ENCODE data around the gene TNNC1.

The TNNC1 gene

DNA sequence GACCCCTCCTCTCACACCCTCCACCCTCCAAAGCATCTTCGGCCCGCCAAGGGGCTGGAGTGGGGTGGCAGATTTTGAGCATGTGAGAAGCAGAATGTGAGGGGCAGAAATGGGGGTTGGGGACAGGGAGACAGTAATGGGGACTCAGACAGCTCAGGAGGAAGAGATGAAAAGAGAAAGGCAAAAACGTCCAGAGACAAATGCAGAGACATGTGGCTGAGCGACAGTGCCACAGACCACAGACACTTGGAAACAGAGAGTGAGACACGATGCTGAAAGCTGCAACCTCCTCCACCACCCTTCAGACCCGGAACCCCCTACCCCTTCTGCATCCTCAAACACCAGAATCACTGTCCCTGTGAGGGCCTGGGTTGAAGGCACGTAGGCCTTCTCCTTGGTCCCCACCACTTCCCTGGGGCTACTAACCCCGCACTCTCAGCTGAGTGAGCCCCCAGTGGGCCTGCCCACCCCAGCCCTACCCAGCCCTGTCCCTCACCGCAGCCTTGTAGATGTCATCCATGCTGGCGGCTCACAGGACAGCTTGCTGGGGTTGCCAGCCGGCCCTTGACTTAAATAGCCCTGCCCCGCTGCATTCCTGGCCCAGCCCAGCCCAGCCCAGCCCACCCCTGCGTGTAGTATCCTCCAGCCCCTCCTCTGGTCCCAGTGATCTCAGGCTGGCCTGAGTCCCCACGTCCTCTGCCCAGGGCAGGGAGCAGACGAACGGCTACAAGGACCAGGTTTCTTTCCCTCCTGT, at the start of gene TNNC1:
TSS of gene TNNC1 (minus strand) at position 546 of the 754 bp plus-strand sequence. CDS start at position 520, 26 bp downstream.
- Histone ChIP-seq H3K4me1 (ENCODE audit: control insufficient read depth, insufficient read depth, low read length) (peaks cover 5% of the 10 kb centered on the region), H3K9me3 (ENCODE audit: control insufficient read depth, insufficient read depth, low read length) (no peaks in the 10 kb centered on the region), H3K27me3 (ENCODE audit: control insufficient read depth, insufficient read depth, low read length) (no peaks in the 10 kb centered on the region), H3K9ac (ENCODE audit: low read depth, low read length) (no peak within 1 kb of the TSS), H3K36me3 (ENCODE audit: control insufficient read depth, insufficient read depth, low read length) (peaks cover 4% of the 10 kb centered on the region), H3K4me3 (ENCODE audit: low read depth, low read length) (no peak within 1 kb of the TSS)

- no peak overlapping the region for H3K4me3 ChIP-seq (ENCODE audit: low read depth, low read length)
- no peaks in the 10 kb centered on the region for H3K27me3 ChIP-seq (ENCODE audit: control insufficient read depth, insufficient read depth, low read length)
- H3K4me1 ChIP-seq (ENCODE audit: control insufficient read depth, insufficient read depth, low read length) = no peaks in the 10 kb centered on the region
- no peaks in the 10 kb centered on the region for H3K9me3 ChIP-seq (ENCODE audit: control insufficient read depth, insufficient read depth, low read length)
- H3K9ac ChIP-seq (ENCODE audit: low read depth, low read length) = peak overlapping the region; percentile 8
- no peaks in the 10 kb centered on the region for H3K36me3 ChIP-seq (ENCODE audit: control insufficient read depth, insufficient read depth, low read length)
Observed at GRCh38 chr3:52502808-52503350, 49.0 kb upstream of the TNNC1 start.

GRCh38 chr3:52502001-52502400, 48.2 kb upstream of the TNNC1 start:
- H3K9me3 ChIP-seq (ENCODE audit: control insufficient read depth, insufficient read depth, low read length) = no peaks in the 10 kb centered on the region
- no peak overlapping the region for H3K4me3 ChIP-seq (ENCODE audit: low read depth, low read length)
- H3K27me3 ChIP-seq (ENCODE audit: control insufficient read depth, insufficient read depth, low read length) = no peaks in the 10 kb centered on the region
- H3K9ac ChIP-seq (ENCODE audit: low read depth, low read length) = no peak overlapping the region
- no peaks in the 10 kb centered on the region for H3K4me1 ChIP-seq (ENCODE audit: control insufficient read depth, insufficient read depth, low read length)
- H3K36me3 ChIP-seq (ENCODE audit: control insufficient read depth, insufficient read depth, low read length) = no peaks in the 10 kb centered on the region

GRCh38 chr3:52501046-52501445, 47.2 kb upstream of the TNNC1 start:
- Histone ChIP-seq H3K9me3 (ENCODE audit: control insufficient read depth, insufficient read depth, low read length) (no peaks in the 10 kb centered on the region), H3K4me3 (ENCODE audit: low read depth, low read length) (no peak overlapping the region)

DNA sequence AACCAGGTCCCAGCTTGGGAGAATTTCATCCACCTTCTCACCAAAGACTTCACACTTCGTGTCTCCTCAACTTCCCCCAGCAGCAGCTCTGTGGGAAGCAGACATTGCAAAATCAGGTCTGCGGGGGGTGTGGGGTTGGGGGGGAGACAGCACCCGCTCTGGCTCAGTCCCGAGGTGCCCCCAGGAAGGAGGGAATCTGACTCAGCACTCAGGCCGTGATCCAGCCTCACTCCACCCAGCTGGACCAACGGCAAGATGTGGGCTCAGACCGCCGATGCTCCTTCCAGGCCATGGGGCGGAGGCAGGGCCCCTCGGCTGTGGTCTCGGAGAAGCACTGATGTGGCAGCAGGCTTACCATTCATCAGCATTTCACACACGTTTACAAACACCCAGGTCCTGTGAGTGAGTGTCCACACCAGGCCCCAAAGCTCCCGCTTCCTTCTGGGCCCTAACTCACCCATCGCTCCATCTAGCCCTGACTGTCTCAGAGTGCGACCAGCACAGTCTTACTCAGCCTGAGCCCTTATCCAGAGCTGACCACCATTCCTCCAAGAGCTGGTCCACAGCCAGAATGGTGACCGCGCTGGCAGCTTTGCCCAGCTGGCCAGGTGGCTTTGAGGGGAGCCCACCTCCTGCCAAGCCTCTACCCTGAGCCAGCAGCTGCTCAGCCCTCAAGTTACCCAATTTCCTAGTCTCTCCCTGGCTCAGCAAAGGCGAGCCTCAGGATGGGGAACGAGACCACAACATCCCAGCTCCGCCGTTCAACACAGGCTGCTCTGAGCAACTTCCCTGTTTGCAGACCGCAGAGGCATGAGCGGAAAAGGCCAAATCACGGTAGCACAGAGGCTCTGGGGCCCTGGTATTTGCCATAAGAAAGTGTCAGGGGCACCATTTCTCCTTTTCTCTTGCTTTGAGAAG, 44.6 kb upstream of the TNNC1 start:
- H3K4me3 ChIP-seq (ENCODE audit: low read depth, low read length) = no peak overlapping the region
- H3K36me3 ChIP-seq (ENCODE audit: control insufficient read depth, insufficient read depth, low read length) = peaks cover under 1% of the 10 kb centered on the region
- no peaks in the 10 kb centered on the region for H3K27me3 ChIP-seq (ENCODE audit: control insufficient read depth, insufficient read depth, low read length)
- H3K9ac ChIP-seq (ENCODE audit: low read depth, low read length) = no peak overlapping the region
- H3K9me3 ChIP-seq (ENCODE audit: control insufficient read depth, insufficient read depth, low read length) = no peaks in the 10 kb centered on the region
- H3K4me1 ChIP-seq (ENCODE audit: control insufficient read depth, insufficient read depth, low read length) = no peaks in the 10 kb centered on the region

More at GRCh38 chr3:52501046-52501445, 47.2 kb upstream of the TNNC1 start:
- Histone ChIP-seq H3K27me3 (ENCODE audit: control insufficient read depth, insufficient read depth, low read length) (no peaks in the 10 kb centered on the region), H3K36me3 (ENCODE audit: control insufficient read depth, insufficient read depth, low read length) (no peaks in the 10 kb centered on the region), H3K9ac (ENCODE audit: low read depth, low read length) (no peak overlapping the region), H3K4me1 (ENCODE audit: control insufficient read depth, insufficient read depth, low read length) (no peaks in the 10 kb centered on the region)

DNA sequence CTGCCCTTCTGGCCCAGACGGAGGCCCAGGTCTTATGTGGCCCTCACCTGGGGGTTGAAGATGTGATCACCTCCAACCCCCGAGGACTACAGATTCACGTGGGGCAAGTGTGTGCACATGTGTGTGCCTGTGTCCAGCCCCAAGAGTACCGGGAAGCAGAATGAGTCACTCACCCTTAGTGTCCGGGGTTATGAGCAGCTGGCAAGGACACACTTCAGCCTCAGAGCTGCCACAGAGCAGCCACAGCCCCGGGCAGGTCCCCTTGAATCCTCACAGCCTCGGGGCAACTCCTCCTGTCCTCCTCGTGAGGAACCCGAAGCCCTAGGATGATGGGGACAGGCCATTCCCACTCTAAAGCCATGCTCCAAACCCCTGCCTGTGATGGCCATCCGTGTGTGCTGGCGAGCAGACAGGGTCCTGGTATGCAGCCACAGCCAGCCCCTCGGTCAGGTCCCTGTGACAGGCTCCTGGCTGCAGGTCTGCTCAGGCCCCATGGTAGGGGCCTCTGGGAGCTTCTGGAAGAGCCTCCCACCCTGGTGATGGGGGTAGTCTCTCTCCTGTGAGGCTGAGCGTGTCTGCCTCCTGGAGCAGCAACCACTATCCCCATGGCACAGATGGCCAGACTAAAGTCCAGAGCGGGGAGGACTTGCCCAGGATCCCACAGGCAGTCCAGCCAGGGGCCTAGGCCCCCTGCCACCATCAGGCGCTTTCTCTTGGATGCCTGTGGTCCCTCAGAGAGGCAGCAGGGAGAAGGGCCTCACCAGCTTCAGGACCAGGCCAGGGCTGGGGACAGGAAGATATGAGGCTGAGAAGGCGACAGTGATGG, 42.1 kb upstream of the TNNC1 start:
- H3K36me3 ChIP-seq (ENCODE audit: control insufficient read depth, insufficient read depth, low read length) = peaks cover 22% of the 10 kb centered on the region
- no peaks in the 10 kb centered on the region for H3K4me1 ChIP-seq (ENCODE audit: control insufficient read depth, insufficient read depth, low read length)
- no peaks in the 10 kb centered on the region for H3K9me3 ChIP-seq (ENCODE audit: control insufficient read depth, insufficient read depth, low read length)
- no peaks in the 10 kb centered on the region for H3K27me3 ChIP-seq (ENCODE audit: control insufficient read depth, insufficient read depth, low read length)
- no peak overlapping the region for H3K4me3 ChIP-seq (ENCODE audit: low read depth, low read length)
- H3K9ac ChIP-seq (ENCODE audit: low read depth, low read length) = no peak overlapping the region

- H3K9ac ChIP-seq (ENCODE audit: low read depth, low read length) = no peak within 1 kb of the TSS
- H3K36me3 ChIP-seq (ENCODE audit: control insufficient read depth, insufficient read depth, low read length) = peaks cover 32% of the 10 kb centered on the region
- H3K27me3 ChIP-seq (ENCODE audit: control insufficient read depth, insufficient read depth, low read length) = no peaks in the 10 kb centered on the region
- H3K9me3 ChIP-seq (ENCODE audit: control insufficient read depth, insufficient read depth, low read length) = no peaks in the 10 kb centered on the region
- H3K4me1 ChIP-seq (ENCODE audit: control insufficient read depth, insufficient read depth, low read length) = no peaks in the 10 kb centered on the region
- H3K4me3 ChIP-seq (ENCODE audit: low read depth, low read length) = no peak within 1 kb of the TSS
Observed at GRCh38 chr3:52494886-52495495, 41.1 kb upstream of the TNNC1 start, which contains the start of gene STAB1. STAB1 (plus strand) TSS chr3:52495338; CDS start chr3:52495414, 76 bp downstream.

GRCh38 chr3:52494445-52494844, 40.6 kb upstream of the TNNC1 start:
- H3K9ac ChIP-seq (ENCODE audit: low read depth, low read length) = no peak overlapping the region
- H3K4me1 ChIP-seq (ENCODE audit: control insufficient read depth, insufficient read depth, low read length) = no peaks in the 10 kb centered on the region
- H3K27me3 ChIP-seq (ENCODE audit: control insufficient read depth, insufficient read depth, low read length) = no peaks in the 10 kb centered on the region
- H3K4me3 ChIP-seq (ENCODE audit: low read depth, low read length) = no peak overlapping the region
- H3K36me3 ChIP-seq (ENCODE audit: control insufficient read depth, insufficient read depth, low read length) = peaks cover 37% of the 10 kb centered on the region
- H3K9me3 ChIP-seq (ENCODE audit: control insufficient read depth, insufficient read depth, low read length) = no peaks in the 10 kb centered on the region

GRCh38 chr3:52493232-52494017, 39.6 kb upstream of the TNNC1 start:
- Histone ChIP-seq H3K27me3 (ENCODE audit: control insufficient read depth, insufficient read depth, low read length) (no peaks in the 10 kb centered on the region), H3K9me3 (ENCODE audit: control insufficient read depth, insufficient read depth, low read length) (no peaks in the 10 kb centered on the region), H3K4me3 (ENCODE audit: low read depth, low read length) (no peak overlapping the region), H3K36me3 (ENCODE audit: control insufficient read depth, insufficient read depth, low read length) (peaks cover 46% of the 10 kb centered on the region), H3K9ac (ENCODE audit: low read depth, low read length) (no peak overlapping the region), H3K4me1 (ENCODE audit: control insufficient read depth, insufficient read depth, low read length) (no peaks in the 10 kb centered on the region)

DNA sequence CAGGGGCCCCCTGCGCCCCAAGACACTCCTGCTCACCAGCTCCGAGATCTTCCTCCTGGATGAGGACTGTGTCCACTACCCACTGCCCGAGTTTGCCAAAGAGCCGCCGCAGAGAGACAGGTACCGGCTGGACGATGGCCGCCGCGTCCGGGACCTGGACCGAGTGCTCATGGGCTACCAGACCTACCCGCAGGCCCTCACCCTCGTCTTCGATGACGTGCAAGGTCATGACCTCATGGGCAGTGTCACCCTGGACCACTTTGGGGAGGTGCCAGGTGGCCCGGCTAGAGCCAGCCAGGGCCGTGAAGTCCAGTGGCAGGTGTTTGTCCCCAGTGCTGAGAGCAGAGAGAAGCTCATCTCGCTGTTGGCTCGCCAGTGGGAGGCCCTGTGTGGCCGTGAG, 38.2 kb upstream of the TNNC1 start:
- peaks cover 60% of the 10 kb centered on the region for H3K36me3 ChIP-seq (ENCODE audit: control insufficient read depth, insufficient read depth, low read length)
- no peaks in the 10 kb centered on the region for H3K27me3 ChIP-seq (ENCODE audit: control insufficient read depth, insufficient read depth, low read length)
- no peaks in the 10 kb centered on the region for H3K4me1 ChIP-seq (ENCODE audit: control insufficient read depth, insufficient read depth, low read length)
- no peak overlapping the region for H3K9ac ChIP-seq (ENCODE audit: low read depth, low read length)
- no peak overlapping the region for H3K4me3 ChIP-seq (ENCODE audit: low read depth, low read length)
- no peaks in the 10 kb centered on the region for H3K9me3 ChIP-seq (ENCODE audit: control insufficient read depth, insufficient read depth, low read length)
